Astrocyte of the spinal cord (primary cell): Measurements from ENCODE around the gene TP53BP1.

Experiments used
- DNase-seq: peaks from one replicate; pipeline ENCODE4 v3.0.0; 2011; ENCODE audit warnings: low read depth, low spot score
- H3K4me3 ChIP-seq: 2 replicates; pipeline ENCODE4 v1.5.1; 2011; ENCODE audit warnings: low read depth, mild to moderate bottlenecking, low read length, moderate library complexity
- CTCF ChIP-seq: IDR thresholded peaks from 2 replicates; pipeline ENCODE4 v1.5.1; 2012; ENCODE audit warnings: low read depth, mild to moderate bottlenecking, low read length, inconsistent platforms
- in situ Hi-C: cut with HindIII; loops from 2 replicates; pipeline ENCODE4 v1.10.0; 2017; ENCODE audit warnings: low sequenced_read_pairs

The TP53BP1 gene

GRCh38 chr15:43473885-43474284, 19.1 kb downstream of the TP53BP1 start:
- H3K4me3 ChIP-seq = no peak overlapping the region
- in situ Hi-C loops = no loop called here
- TF ChIP-seq CTCF = no peak
- no peak for DNase-seq

- H3K4me3 ChIP-seq = no peak overlapping the region
- DNase-seq = no peak
- in situ Hi-C loops = no loop called here
- no peak for TF ChIP-seq CTCF
Observed at GRCh38 chr15:43471975-43472374, 21.0 kb downstream of the TP53BP1 start.

- no peak for TF ChIP-seq CTCF
- in situ Hi-C loops = no loop called here
- DNase-seq = peak; percentile 56
- no peak overlapping the region for H3K4me3 ChIP-seq
Observed at GRCh38 chr15:43469867-43470266, 23.1 kb downstream of the TP53BP1 start.

GRCh38 chr15:43465100-43465499, 27.9 kb downstream of the TP53BP1 start:
- TF ChIP-seq CTCF = no peak
- no peak overlapping the region for H3K4me3 ChIP-seq
- in situ Hi-C loops = no loop called here
- peak; percentile 80 for DNase-seq

- no peak for TF ChIP-seq CTCF
- no peak for DNase-seq
- no peak overlapping the region for H3K4me3 ChIP-seq
- in situ Hi-C loops = no loop called here
Observed at GRCh38 chr15:43463998-43464397, 29.0 kb downstream of the TP53BP1 start.

- in situ Hi-C loops = no loop called here
- no peak for TF ChIP-seq CTCF
- H3K4me3 ChIP-seq = no peak overlapping the region
- peak; percentile 15 for DNase-seq
Observed at GRCh38 chr15:43463507-43463906, 29.4 kb downstream of the TP53BP1 start.

GRCh38 chr15:43449981-43450380, 43.0 kb downstream of the TP53BP1 start:
- TF ChIP-seq CTCF = no peak
- in situ Hi-C loops = no loop called here
- no peak for DNase-seq
- no peak overlapping the region for H3K4me3 ChIP-seq
